Prostate gland (tissue), 2 donors: ENCODE data around the gene INTS14. TPM values are rescaled to one million over a fixed set of nuclear protein-coding genes. Genes with fewer than 3 reads are reported as not detected.
A peak's percentile ranks its signal among the peaks of the same experiment; 100 is the strongest.

Source experiments
- DNase-seq: peaks from one replicate; pipeline ENCODE4 v3.0.0-alpha.2; 2019; ENCODE audit warnings: low spot score
- H3K27ac ChIP-seq, 2 donors: fragments of 200-600 bp; sonication (generic); 2 replicates each; pipeline ENCODE4 v1.5.1; 2017 to 2019
- H3K27me3 ChIP-seq: fragments of 200-600 bp; sonication (generic); replicated peaks from 2 replicates; pipeline ENCODE4 v1.5.1; 2019; ENCODE audit not compliant: insufficient read depth
- H3K36me3 ChIP-seq, 2 donors: fragments of 200-600 bp; sonication (generic); 1 replicate in 1 of 2; 2 replicates in 1 of 2; pipeline versions ENCODE4 v1.5.1 to v1.8.1; 2017 to 2019
- H3K4me1 ChIP-seq: fragments of 200-600 bp; sonication (generic); replicated peaks from 2 replicates; pipeline ENCODE4 v1.5.1; 2019
- H3K4me3 ChIP-seq, 2 donors: fragments of 200-600 bp; sonication (generic); 2 replicates each; pipeline ENCODE4 v1.5.1; 2017 to 2019
- H3K9me3 ChIP-seq: fragments of 200-600 bp; sonication (generic); 2 replicates; pipeline ENCODE4 v1.5.1; 2017
- CTCF ChIP-seq, 4 experiments: fragments of 200-600 bp in 2 of 4; fragments of 450-650 bp in 2 of 4; sonication (generic) in 2 of 4; IDR thresholded peaks; 1 replicate in 3 of 4; 2 replicates in 1 of 4; pipeline ENCODE4 v1.5.1; 2016 to 2019; ENCODE audit warnings: antibody characterized with exemption in 4 of 4, mild to moderate bottlenecking in 2 of 4, moderate library complexity in 2 of 4
- POLR2A ChIP-seq: fragments of 450-650 bp; IDR thresholded peaks from one replicate; pipeline ENCODE4 v1.6.1; 2016; ENCODE audit warnings: antibody characterized with exemption, mild to moderate bottlenecking
- POLR2AphosphoS5 ChIP-seq: sonication (generic); formaldehyde crosslinking; IDR thresholded peaks from one replicate; pipeline ENCODE4 v1.6.1; 2017; ENCODE audit warnings: antibody characterized with exemption
- WGBS: methylation state at CpG from one replicate; pipeline ENCODE4 v1.1.5; 2018; 5-methylcytosine and 5-hydroxymethylcytosine counted together
- intact Hi-C: fragments of 100-400 bp; cut with DNase I; formaldehyde crosslinking; loops from one replicate; pipeline ENCODE4 v1.14.2; 2022
- total RNA-seq, 2 donors: library from RNA; depleted of rRNA; stranded (reverse); fragments of >200 nt; gene quantifications; one replicate each; pipeline ENCODE4 v1.1.0, GENCODE V29; 2016

INTS14 gene
- total RNA-seq, 2 donors from 2014 or later, result 39.4 to 55.2 TPM

GRCh38 chr15:65595960-65596359, 15.0 kb downstream of the INTS14 start:
- H3K9me3 ChIP-seq, result no peaks in the 10 kb centered on the region
- no peak overlapping the region for H3K27ac ChIP-seq
- H3K4me3 ChIP-seq, result no peak overlapping the region
- no peaks in the 10 kb centered on the region for H3K4me1 ChIP-seq
- intact Hi-C loops, result no loop called here
- 67% methylated on average over 3 of the region's 3 CpGs for WGBS
- DNase-seq, result no peak
- TF ChIP-seq CTCF (IDR thresholded peaks at IDR 0.05), result peak in 1 of 4 experiments; percentile 6
- no peak for TF ChIP-seq POLR2A
- TF ChIP-seq POLR2AphosphoS5, result no peak
- H3K27me3 ChIP-seq, result no peaks in the 10 kb centered on the region
- H3K36me3 ChIP-seq, result peaks cover 0 to 15% of the 10 kb centered on the region in 2 donors

GRCh38 chr15:65587094-65587493, 23.8 kb downstream of the INTS14 start:
- no peaks in the 10 kb centered on the region for H3K9me3 ChIP-seq
- intact Hi-C loops, result no loop called here
- no peak for DNase-seq
- no peak overlapping the region for H3K4me3 ChIP-seq
- TF ChIP-seq POLR2AphosphoS5 (no peak), CTCF (IDR thresholded peaks at IDR 0.05) (no peak), POLR2A (no peak)
- no peaks in the 10 kb centered on the region for H3K4me1 ChIP-seq
- no peak overlapping the region for H3K27ac ChIP-seq
- H3K36me3 ChIP-seq, result no peaks in the 10 kb centered on the region
- WGBS, result 94% methylated on average over 1 of the region's 1 CpG
- H3K27me3 ChIP-seq, result no peaks in the 10 kb centered on the region

GRCh38 chr15:65584241-65584640, 26.7 kb downstream of the INTS14 start:
- DNase-seq, result no peak
- Histone ChIP-seq H3K36me3 (no peaks in the 10 kb centered on the region), H3K4me3 (no peak overlapping the region), H3K4me1 (no peaks in the 10 kb centered on the region), H3K9me3 (no peaks in the 10 kb centered on the region), H3K27me3 (no peaks in the 10 kb centered on the region), H3K27ac (no peak overlapping the region)
- intact Hi-C loops, result no loop called here
- TF ChIP-seq POLR2A (no peak), CTCF (IDR thresholded peaks at IDR 0.05) (no peak), POLR2AphosphoS5 (no peak)

- no peaks in the 10 kb centered on the region for H3K4me1 ChIP-seq
- DNase-seq, result no peak
- H3K36me3 ChIP-seq, result no peaks in the 10 kb centered on the region
- no peaks in the 10 kb centered on the region for H3K9me3 ChIP-seq
- no peak for TF ChIP-seq CTCF (IDR thresholded peaks at IDR 0.05)
- no peak for TF ChIP-seq POLR2AphosphoS5
- TF ChIP-seq POLR2A, result no peak
- WGBS, result 43% methylated on average over 1 of the region's 1 CpG
- no peak overlapping the region for H3K4me3 ChIP-seq
- H3K27ac ChIP-seq, result no peak overlapping the region
- intact Hi-C loops, result no loop called here
- no peaks in the 10 kb centered on the region for H3K27me3 ChIP-seq
These were observed 27.2 kb downstream of the INTS14 start for GRCh38 chr15:65583701-65584100.

- Histone ChIP-seq H3K36me3 (no peaks in the 10 kb centered on the region), H3K27me3 (no peaks in the 10 kb centered on the region), H3K4me1 (no peaks in the 10 kb centered on the region), H3K27ac (no peak overlapping the region), H3K9me3 (no peaks in the 10 kb centered on the region), H3K4me3 (no peak overlapping the region)
- DNase-seq, result no peak
- TF ChIP-seq POLR2AphosphoS5 (no peak), CTCF (IDR thresholded peaks at IDR 0.05) (no peak), POLR2A (no peak)
- intact Hi-C loops, result no loop called here
These were observed 30.6 kb downstream of the INTS14 start for GRCh38 chr15:65580287-65580686.
